Astrocyte of the hippocampus (primary cell): ENCODE results near the gene TLL1.

ENCODE experiments used
- DNase-seq: peaks from one replicate; pipeline ENCODE4 v3.0.0; 2011; ENCODE audit warnings: low read depth, low spot score

The TLL1 gene

DNA sequence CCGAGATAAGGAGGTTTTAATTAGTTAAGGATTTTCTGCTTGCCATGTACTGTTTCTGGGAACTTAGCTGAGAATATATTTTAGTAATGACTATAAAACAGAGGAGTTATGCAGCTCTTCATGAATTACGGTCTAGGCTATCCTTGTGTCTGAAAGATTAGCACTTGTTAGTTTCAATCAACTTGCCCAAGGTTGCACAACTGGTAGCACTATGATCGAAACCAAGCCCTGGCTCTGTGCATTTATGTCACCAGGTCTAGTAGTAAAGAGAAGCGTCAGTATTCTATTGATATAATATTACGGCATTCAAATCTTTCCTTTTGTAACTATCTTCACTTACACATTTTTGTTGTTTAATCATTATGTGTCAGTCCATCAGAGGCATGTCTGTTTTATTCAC, 176.0 kb downstream of the TLL1 start:
- no peak for DNase-seq

DNA sequence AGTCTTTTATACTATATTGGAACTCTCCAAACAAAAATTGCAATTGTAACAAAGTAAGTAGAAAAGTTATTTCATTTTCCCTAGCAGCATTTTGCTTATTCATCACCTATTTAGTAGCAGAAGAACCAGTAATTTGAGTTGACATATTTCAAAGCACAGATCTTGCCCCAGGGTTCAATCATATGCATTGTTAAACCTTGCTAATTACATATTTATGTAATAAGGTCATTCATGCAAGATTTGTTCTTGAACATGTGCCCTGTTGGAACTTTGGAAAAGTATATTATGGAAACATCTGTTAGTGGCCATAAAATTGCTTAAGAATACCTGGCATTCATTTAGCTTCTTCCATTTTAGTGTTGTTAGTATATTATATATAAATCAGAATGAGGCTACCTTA, 191.7 kb downstream of the TLL1 start:
- no peak for DNase-seq

DNA sequence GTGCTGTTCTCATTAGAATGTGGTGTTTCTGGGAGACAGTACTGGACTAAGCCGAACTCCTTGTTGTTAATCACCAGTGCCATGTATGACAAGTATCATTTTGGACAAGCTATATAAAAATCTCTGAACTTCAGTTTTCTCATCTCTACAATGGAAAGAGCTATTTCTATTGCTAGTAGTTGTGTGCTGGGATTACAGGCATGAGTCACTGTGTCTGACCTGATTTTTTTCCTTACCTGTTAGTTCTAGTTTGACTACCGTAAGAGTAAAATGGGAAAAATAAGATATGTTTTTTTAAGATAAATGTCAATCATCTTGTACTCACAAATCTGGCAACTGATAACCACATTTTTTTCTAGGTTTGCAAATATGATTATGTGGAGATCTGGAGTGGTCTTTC, 192.3 kb downstream of the TLL1 start:
- DNase-seq, result no peak

DNA sequence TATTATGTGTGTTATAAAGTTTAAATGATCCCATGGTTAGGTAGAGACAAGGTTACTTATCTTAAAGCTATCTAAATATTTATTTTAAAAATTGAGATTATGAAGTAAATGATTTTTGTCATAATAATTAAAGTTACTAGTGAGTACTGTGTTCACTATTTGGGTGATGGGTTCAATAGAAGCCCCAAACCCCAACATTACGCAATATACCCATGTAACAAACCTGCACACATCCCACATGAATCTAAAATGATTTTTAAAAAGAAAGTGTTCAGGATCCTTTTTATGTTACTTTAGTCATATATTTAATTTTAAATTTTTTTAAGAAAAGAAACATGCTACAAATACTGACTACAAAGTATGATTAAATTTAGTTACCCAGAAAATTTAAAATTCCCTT, 193.9 kb downstream of the TLL1 start:
- DNase-seq, result no peak

DNA sequence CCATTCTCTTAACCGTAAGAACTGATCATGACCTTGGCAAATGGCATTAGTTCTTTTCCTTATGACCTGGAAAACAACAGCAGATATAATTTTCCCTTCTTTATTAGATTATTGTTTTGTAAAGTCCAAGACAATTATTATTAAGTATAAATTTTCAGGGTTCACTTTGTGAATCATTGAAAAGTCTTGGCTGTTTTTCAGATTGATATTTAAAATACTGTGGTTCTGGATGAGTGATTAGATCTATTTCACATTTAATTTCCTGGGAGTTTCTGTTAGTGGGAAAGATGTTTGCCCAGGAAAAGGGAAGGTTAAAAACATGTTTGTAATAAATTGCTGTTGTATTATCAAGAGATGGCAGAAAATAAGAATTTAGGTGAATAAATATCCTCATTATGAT, 194.9 kb downstream of the TLL1 start:
- DNase-seq, result no peak

DNA sequence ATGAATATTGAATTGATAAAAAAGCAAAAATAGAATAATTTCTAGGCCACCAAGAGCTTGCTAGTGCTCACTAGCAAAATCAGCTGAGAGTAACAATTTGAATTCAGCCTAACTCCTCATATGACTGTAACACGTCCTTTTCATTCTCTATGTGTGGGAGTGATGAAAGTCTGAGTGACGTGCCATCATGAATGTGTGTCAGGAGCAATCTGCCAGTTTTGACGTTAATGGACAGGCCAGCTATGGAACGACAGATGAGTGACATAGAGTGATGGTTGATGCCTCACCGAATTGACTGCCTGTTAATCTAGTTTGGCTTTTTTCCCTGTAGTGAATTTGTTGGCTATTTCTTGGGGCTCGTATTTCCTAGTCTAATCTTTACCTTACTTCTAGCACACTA, 200.7 kb downstream of the TLL1 start:
- no peak for DNase-seq

DNA sequence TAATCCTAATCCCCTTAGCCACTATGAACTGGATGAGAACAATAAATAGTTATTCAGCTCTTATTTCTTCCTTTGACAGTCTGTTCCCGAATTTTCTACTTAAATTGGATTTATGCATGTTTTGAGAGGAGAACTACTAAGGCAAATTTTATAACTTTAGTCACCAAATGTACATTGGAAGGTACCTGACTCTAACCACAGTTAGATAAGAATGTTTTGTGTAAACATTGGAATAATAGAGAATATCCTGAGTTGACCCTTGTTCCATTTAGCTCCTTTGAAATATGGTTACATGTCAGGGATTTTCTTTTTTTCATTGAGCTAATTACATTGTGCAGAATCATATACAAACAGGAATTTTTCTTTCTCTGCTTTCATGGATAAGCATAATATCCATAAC, 202.6 kb downstream of the TLL1 start:
- no peak for DNase-seq

DNA sequence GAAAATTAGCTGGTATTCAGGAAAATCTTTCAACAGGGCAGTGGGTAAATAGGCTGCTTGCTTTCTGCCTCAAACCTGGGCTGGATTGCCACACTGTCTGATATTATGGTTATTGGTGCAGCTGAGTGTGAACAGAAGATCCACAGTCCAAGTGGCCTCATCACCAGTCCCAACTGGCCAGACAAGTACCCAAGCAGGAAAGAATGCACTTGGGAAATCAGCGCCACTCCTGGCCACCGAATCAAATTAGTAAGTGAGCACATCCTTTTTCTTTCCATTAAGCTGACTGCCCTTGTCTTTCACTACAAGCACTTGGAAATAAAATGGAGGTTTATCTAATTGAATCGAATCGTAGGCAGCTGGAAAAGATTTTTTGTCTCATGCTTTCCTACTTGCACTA, 204.7 kb downstream of the TLL1 start:
- no peak for DNase-seq

DNA sequence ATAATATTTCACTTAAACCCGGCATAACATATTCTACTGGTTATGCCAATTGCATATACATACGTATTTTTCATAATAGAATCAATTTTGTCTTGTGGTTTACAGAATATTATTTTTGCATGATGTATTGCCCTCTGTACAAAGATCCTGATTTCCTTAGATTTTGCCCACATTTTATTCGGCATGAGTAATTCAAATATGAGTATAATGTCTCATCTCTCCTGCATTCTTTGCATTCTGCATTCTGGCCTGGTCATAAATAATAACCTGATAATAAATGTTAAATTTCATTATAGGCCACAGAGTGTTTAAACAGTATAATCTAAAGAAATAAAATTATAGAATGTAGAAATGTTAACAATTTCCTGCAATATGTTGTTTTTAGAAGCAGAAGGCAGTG, 205.3 kb downstream of the TLL1 start:
- DNase-seq, result no peak

DNA sequence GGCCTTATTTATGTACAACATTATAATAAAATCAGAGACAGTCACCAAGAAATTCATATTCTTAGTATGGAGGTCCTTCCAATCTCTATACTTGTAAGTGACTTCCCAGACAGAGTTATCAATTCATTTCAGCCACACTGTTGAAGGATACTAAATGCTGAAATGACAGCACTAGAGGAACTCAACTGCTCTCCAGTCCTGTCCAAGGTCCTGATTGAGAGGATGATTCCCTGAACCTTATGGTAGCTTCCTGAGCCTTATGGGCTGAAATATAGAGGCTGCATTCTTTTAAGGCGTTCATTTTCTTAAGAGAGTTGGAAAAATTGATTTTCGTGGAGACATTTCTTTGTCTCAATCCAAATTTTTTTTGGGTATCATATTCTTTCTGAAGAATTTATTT, 205.9 kb downstream of the TLL1 start:
- DNase-seq, result peak; percentile 42

DNA sequence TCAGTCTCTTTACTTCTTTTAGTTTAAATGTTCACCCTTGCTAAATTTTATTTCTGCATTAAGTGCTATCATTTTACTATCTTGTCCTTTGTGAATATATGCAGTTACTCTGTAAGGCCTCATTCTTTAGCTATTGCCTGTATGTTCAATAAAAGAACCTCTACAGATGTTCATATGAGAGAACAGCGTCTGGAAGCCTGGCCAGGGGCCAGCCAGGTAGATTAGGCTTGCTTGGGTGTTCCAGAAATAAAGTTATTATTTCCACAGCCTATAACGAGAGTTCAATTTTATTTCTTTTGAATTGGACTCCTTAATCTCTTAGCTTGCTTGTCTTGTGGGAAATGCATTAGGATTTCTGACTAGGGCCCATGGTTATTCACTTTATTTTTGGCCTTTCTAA, 214.5 kb downstream of the TLL1 start:
- DNase-seq, result no peak

DNA sequence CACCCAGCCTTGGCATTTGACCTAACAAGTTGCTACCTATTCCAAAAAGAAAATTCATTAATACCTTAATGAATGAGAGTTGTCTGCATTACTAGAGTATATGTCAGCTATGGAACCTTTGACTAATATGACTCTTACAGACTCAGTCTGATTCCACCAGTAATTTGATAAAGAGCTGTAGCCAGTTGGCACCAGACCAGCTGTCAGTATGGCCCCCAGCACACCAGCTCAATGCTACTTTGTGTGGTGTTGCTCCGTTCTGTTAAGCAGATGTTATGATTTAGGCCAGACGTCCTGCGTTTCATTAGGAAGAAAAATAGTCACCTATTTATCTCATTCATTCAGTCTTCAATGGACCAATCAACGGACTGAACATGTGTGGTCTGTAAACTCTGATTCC, 215.5 kb downstream of the TLL1 start:
- DNase-seq, result no peak

DNA sequence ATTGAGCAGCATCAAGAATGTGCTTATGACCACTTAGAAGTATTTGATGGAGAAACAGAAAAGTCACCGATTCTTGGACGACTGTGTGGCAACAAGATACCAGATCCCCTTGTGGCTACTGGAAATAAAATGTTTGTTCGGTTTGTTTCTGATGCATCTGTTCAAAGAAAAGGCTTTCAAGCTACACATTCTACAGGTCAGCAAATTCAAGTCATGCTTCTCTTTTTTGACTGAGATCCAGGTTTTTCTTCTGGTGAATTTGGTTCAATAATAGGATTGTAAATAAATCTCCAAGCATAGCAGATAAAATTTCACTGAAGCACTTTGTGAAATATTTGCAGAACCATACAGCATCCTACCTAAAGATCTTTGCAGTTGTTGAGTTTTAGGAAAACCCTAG, 218.1 kb downstream of the TLL1 start:
- DNase-seq, result peak; percentile 7

DNA sequence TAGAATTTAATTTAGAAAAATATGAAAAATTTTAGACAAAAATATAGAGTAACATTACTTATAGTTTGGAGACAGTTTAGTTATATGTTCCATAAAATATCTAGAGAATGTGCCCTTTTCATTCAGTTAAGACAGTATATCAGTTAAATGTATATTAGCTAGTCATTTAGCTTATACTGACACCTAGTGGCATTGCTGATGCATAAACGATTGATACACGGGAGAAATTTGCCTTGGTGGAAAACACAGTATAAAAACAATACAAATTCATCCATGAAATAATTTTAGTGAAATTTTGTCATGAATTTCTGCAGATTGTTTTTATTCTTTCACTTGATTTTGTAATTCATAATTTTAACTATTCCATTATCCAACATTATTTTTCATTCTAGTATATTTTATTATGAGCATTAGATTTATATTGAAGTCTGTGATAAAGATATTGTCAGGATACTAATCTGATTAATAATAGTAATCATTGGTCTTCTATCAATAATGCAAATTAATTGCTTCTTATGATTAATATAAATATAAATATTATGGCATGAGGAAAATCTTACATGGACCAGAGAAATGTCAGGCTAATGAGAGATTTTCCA, 219.0 kb downstream of the TLL1 start:
- DNase-seq, result peak; percentile 55

DNA sequence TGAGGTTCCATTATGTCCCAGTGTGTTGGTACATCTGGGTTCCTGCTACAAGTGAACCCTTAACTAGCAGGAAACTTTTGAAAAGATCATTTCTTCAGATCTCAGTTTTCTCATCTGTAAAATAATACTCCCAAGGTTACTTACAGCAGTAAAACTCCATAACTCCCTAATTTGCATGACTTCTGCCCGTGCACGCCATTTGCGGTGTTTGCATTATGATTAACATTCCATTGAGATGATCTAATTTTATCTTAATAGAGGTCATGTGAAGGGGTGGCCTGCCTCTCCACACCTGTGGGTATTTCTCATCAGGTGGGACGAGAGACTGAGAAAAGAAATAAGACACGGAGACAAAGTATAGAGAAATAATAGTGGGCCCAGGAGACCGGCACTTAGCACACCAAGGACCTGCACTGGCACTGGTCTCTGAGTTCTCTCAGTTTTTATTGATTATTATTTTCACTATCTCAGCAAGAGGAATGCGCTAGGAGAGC, 219.8 kb downstream of the TLL1 start:
- no peak for DNase-seq

DNA sequence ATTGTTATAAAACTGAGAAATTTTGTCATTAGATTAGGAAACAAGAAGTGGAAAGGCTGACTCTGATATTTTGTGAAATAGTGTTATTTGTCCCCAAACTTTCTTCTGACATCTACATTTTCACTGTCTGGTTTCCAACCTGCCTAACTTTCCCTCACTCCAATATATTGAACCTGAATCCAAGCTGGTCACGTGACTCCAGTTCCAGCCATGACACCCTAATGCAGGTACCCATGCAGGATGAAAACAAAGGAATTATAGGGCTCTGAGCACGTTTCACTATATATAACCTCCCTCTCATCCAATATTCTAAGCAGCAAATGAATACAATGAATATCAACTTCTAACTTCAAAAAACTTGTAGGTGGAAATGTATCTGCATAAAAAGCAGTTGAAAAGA, 231.6 kb downstream of the TLL1 start:
- no peak for DNase-seq

DNA sequence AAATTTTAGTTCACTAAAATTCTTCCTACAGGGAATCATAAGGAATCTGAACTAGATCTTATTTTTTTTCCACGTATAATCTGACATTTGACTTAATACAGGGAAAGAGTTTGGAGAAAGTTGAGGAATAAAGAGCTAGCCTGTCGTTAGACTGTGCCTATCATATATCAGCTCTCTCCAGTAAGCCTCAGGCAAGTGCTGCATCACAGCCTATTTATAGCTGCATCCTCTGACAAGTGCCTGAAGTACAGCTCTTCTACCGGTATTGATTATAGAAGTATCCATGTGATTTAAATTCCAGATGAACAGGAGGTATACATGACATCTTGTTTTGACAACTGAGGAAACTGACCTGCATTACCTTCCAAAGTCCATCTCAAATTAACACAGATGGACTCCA, 248.9 kb downstream of the TLL1 start:
- no peak for DNase-seq

DNA sequence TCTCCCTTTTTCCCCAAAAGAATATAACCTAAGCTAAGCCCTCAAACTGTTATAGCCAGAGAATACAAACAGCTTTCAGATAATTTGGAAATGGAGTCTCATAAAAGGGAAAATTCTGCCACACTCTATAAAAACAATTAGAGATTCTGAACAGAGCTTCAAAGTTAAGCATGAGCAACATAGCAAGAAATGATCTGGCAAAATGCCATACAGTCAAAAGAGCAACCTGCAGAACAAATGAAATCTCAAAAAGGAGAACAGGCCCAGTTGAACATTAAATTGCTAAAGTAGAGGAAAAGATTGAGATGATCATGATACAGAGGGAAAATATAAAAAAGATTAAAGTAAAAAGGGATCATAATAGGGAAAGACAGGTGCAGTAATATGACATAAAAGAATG, 250.5 kb downstream of the TLL1 start:
- DNase-seq, result no peak

DNA sequence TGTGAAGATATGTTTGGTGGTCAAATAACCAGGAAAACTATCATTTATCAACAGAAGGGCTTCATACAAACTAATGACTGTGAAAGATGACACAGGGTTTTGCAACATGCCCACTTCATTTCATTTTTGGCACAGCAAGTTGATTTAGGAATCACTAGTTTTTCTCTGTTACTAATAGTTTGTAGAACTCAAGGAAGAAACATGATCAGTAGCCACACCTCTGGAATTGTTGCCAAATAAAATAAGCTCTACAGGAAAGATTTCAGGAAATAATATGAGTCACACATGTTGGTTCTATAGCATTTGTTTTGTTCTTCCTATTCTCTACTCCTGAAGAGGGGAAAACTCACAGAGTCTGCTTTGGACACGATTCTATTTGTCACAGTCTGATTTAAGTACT, 255.4 kb downstream of the TLL1 start:
- peak; percentile 12 for DNase-seq

DNA sequence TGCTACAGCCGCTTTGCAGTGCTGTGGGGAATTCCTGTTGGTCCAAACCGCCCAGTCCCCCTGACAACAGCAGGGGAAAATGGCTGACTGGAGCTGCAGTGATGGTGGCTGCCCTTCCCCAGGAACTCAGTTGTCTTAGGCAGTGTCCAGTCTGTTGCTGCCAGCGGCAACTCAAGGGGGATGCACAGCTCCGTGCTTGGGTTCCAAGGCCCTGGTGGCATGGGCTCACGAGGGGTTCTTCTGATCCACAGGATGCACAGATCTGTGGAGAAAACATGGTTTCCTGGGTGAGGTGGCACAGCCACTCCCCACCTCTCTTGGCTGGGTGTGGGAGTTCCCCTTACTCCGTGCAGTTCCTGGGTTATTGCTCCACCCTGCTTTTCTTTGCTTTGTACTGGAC, 261.2 kb downstream of the TLL1 start:
- DNase-seq, result no peak

DNA sequence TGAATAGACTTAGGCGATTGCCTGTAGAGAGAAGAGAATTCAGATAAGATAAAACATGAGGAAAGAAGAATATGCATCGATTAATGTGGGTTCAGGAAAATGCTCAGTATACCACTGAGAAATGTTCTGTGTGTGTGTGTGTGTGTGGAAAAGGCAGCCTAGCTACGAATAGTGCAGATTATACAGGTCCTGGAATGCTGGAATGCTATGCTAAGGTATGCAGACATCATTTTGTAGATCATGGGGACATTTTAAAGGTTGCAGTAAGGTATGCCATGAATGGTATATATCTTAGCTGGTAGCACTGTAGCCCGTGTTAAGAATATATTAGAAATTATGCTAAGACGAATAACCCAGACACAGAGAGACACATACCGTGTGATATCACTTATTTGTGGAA, 267.9 kb downstream of the TLL1 start:
- no peak for DNase-seq

DNA sequence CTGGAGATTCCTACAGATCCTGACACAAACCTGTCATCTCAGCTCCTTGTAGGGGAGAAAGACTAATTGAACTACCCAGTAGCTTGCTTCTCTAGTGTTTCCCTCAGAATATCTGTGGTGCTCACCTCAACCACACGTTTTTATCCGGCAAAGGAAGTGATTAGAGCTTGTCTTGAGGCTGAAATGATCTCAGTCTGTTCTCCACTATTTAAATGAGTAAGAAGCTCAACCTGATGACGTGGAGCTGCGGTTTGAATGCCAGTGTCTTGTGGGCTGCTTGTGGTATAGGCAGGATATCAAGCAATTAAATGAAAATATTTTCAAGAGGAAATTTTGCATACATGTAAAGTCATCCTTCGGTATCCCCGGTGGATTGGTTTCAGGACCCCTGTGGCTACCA, 270.2 kb downstream of the TLL1 start:
- peak; percentile 29 for DNase-seq

DNA sequence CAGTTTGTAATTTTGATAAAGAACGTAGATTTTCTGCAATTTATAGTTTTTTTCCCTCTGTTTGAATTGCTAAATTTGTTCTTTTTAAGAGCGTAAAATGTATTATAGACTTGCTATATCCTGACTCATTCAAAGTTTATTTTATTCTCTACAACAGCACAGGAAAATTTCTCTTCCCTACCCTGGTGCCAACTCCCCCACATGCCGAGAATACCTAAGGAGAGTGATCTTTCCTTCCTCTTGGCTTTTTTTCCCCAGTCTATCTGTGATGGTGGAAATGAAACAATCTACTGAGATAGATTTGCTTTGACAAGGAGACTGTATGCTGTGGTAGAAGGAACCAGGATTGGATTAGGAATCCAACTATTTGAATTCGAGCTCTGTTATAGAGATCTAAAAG, 271.6 kb downstream of the TLL1 start:
- DNase-seq, result no peak

DNA sequence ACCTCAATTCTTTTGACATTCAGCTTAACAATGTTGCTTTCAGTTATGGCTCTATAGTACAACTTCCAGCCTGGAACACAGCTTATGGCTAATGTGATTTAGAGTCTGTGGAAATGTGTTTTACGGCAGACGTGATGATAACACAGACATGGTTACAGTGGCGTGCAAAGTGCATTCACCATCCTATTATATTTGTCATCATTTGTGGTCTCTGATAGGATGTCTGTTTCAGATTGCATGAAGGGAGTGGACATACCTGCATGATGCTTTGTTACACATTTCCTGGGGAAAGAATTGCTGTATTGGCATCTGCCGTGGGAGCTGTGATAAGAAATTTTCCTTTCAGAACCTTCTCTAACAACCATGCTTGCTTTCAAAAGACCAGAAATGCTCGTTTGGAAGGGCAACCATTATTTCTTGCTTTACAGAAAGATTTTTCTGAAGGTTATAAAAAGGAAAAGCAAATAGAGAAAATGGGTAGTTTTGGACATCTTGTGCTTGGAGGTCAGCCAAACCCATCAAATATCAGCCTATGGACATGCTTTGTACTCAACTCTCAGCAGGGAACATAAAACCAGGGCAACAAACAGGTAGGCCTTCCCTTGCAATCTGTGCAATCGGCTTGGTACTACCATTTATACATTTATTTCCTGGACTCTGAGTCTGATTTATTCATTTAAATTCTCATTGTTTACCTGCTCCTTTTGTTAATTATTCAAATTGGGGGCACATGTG, 273.9 kb downstream of the TLL1 start:
- DNase-seq, result no peak
